OCI-LY3 (cell line): Measurements from ENCODE around the gene RBM42.

Experiments
- H2AFZ ChIP-seq: fragments of 200-600, 300-600 bp; shearing (Covaris generic); 2 replicates; pipeline ENCODE4 v1.6.0; 2014; ENCODE audit warnings: antibody characterized with exemption, low read depth, low read length
- H3K27ac ChIP-seq: fragments of 200-600, 300-600 bp; sonication (generic); 2 replicates; pipeline ENCODE4 v1.5.1; 2014; ENCODE audit warnings: mild to moderate bottlenecking, low read length, moderate library complexity, mixed read lengths
- H3K27me3 ChIP-seq: fragments of 200-600, 300-600 bp; sonication (generic); 2 replicates; pipeline ENCODE4 v1.6.1; 2014; ENCODE audit warnings: low read depth, low read length, mixed read lengths
- H3K36me3 ChIP-seq: fragments of 200-600, 300-600 bp; sonication (generic); replicated peaks from 2 replicates; pipeline ENCODE3; 2014; ENCODE audit warnings: low read depth, low read length, mixed read lengths
- H3K4me1 ChIP-seq: fragments of 300-600, 200-600 bp; sonication (generic); 2 replicates; pipeline ENCODE4 v1.6.1; 2014; ENCODE audit warnings: low read length, mixed read lengths
- H3K4me2 ChIP-seq: fragments of 200-600, 300-600 bp; sonication (generic); 2 replicates; pipeline ENCODE4 v1.6.1; 2014; ENCODE audit warnings: low read length, mixed read lengths
- H3K4me3 ChIP-seq: fragments of 300-600, 200-600 bp; sonication (generic); 2 replicates; pipeline ENCODE4 v1.5.1; 2014; ENCODE audit warnings: antibody characterized with exemption, mild to moderate bottlenecking, low read length, moderate library complexity
- H3K79me2 ChIP-seq: fragments of 300-600, 200-600 bp; shearing (Covaris generic); 2 replicates; pipeline ENCODE4 v1.6.1; 2014; ENCODE audit warnings: mild to moderate bottlenecking, low read length, mixed read lengths
- H3K9ac ChIP-seq: fragments of 300-600, 200-600 bp; shearing (Covaris generic); 2 replicates; pipeline ENCODE4 v1.6.0; 2014; ENCODE audit warnings: mild to moderate bottlenecking, low read length, moderate library complexity
- H3K9me3 ChIP-seq: fragments of 200-600, 300-600 bp; shearing (Covaris generic); 2 replicates; pipeline ENCODE4 v1.6.1; 2014; ENCODE audit warnings: low read length, mixed read lengths; ENCODE audit not compliant: insufficient read depth
- H4K20me1 ChIP-seq: fragments of 200-600, 300-600 bp; sonication (generic); 2 replicates; pipeline ENCODE4 v1.6.1; 2016; ENCODE audit warnings: low read length, mixed read lengths; ENCODE audit not compliant: insufficient read depth
- CTCF ChIP-seq: fragments of 200-600, 300-600 bp; sonication (generic); IDR thresholded peaks from 2 replicates; pipeline ENCODE4 v1.5.1; 2014; ENCODE audit warnings: antibody characterized with exemption, low read length, low read depth
- EZH2phosphoT487 ChIP-seq: fragments of 200-600 bp; shearing (Covaris generic); IDR thresholded peaks from 2 replicates; pipeline ENCODE4 v1.6.1; 2018; ENCODE audit warnings: antibody characterized with exemption, mixed run types, low read depth

The RBM42 gene

DNA sequence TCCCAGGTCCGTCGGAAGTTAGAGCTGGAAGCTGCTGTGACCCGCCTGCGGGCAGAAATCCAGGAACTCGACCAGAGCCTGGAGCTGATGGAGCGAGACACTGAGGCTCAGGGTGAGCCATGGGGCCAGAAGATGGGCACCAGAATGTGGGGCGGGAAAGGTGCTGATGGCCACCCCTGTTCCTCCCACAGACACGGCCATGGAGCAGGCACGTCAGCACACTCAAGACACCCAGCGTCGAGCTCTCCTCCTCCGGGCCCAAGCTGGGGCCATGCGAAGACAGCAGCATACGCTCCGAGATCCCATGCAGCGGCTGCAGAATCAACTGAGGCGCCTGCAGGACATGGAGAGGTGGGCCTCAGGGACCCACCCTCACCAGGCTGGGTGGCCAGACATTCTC is 13.8 kb upstream of the RBM42 start:
- H4K20me1 ChIP-seq = no peaks in the 10 kb centered on the region
- H3K9ac ChIP-seq = no peak overlapping the region
- peaks cover 10% of the 10 kb centered on the region; the same call in 1 of the 2 replicates for H3K79me2 ChIP-seq
- no peak overlapping the region for H3K27ac ChIP-seq
- H3K4me3 ChIP-seq = no peak overlapping the region
- H3K36me3 ChIP-seq = peaks cover 24% of the 10 kb centered on the region
- no peak for TF ChIP-seq CTCF
- no peak overlapping the region for H3K4me2 ChIP-seq
- H3K27me3 ChIP-seq = no peaks in the 10 kb centered on the region
- no peak overlapping the region for H2AFZ ChIP-seq
- H3K4me1 ChIP-seq = peaks cover 21% of the 10 kb centered on the region
- no peaks in the 10 kb centered on the region for H3K9me3 ChIP-seq

- Histone ChIP-seq H3K79me2 (peaks cover 2% of the 10 kb centered on the region; the same call in 1 of the 2 replicates), H3K9me3 (no peaks in the 10 kb centered on the region), H3K9ac (no peak overlapping the region), H3K27ac (no peak overlapping the region), H2AFZ (no peak overlapping the region), H4K20me1 (no peaks in the 10 kb centered on the region), H3K36me3 (peaks cover 41% of the 10 kb centered on the region), H3K4me1 (peaks cover 6% of the 10 kb centered on the region; the same call in 1 of the 2 replicates), H3K27me3 (no peaks in the 10 kb centered on the region), H3K4me3 (no peak overlapping the region), H3K4me2 (no peak overlapping the region)
- TF ChIP-seq CTCF (no peak), EZH2phosphoT487 (no peak)
Measured at GRCh38 chr19:35618857-35619256, 10.0 kb upstream of the RBM42 start.

- Histone ChIP-seq H3K4me3 (no peak overlapping the region), H3K79me2 (no peaks in the 10 kb centered on the region), H3K27me3 (no peaks in the 10 kb centered on the region), H3K9ac (no peak overlapping the region), H3K36me3 (peaks cover 39% of the 10 kb centered on the region), H4K20me1 (no peaks in the 10 kb centered on the region), H3K4me1 (peaks cover 6% of the 10 kb centered on the region; the same call in 1 of the 2 replicates), H2AFZ (no peak overlapping the region), H3K9me3 (no peaks in the 10 kb centered on the region), H3K27ac (no peak overlapping the region), H3K4me2 (no peak overlapping the region)
- TF ChIP-seq EZH2phosphoT487 = no peak
- no peak for TF ChIP-seq CTCF
Measured at GRCh38 chr19:35619290-35619923, 9.4 kb upstream of the RBM42 start.

DNA sequence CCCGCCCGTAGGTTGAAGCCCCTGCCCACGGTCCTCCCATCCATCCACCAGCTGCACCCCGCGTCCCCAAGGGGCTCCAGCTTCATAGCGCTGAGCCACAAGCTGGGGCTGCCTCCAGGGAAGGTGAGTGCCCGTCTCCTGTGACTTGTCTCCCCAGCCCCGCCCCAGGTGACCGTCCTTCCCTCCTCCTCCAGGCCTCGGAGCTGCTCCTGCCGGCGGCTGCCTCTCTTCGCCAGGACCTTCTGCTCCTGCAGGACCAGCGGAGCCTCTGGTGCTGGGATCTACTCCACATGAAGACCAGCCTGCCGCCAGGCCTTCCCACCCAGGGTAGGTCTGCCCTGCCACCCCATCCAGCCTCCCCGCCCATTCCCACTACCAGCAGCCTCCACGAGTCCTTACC is 8.8 kb upstream of the RBM42 start:
- Histone ChIP-seq H3K36me3 (peaks cover 38% of the 10 kb centered on the region), H3K4me3 (no peak overlapping the region)

More for the DNA sequence above, 8.8 kb upstream of the RBM42 start:
- no peaks in the 10 kb centered on the region for H3K9me3 ChIP-seq
- TF ChIP-seq EZH2phosphoT487 (no peak), CTCF (no peak)
- H3K9ac ChIP-seq = no peak overlapping the region
- no peak overlapping the region for H3K27ac ChIP-seq
- H3K79me2 ChIP-seq = no peaks in the 10 kb centered on the region
- H3K4me2 ChIP-seq = no peak overlapping the region
- H3K4me1 ChIP-seq = peaks cover 6% of the 10 kb centered on the region; the same call in 1 of the 2 replicates
- no peak overlapping the region for H2AFZ ChIP-seq
- H3K27me3 ChIP-seq = no peaks in the 10 kb centered on the region
- no peaks in the 10 kb centered on the region for H4K20me1 ChIP-seq
